ENCODE data around the gene KCND2.

DNA sequence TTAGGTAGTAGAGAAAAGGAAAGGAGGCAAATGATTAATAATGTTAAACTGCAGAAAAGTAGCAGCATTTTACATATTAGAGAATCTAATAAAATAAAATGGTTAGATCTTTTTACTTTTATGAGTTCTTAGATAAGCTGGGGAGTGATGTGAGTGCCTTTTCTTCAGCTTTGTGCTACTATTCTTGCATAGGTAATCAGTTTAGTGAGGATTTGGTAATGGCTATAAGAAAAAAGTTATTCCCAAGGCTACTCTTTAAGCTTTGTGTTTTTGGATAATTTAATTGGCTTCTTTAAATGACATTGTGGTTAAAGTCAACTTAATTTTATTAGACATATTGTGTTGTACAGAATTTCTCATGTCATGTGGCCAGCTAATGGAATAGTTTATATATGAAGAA lies 3.7 kb downstream of the KCND2 start:
- TF ChIP-seq SIN3A (conservative IDR thresholded peaks at IDR 0.05 in 1 of 2, IDR thresholded peaks at IDR 0.05 in 1 of 2; ENCODE audit: low read depth in 1 of 2, low read length in 2 of 2) (no peak), CREB1 (IDR thresholded peaks at IDR 0.05) (no peak), EZH2 (IDR thresholded peaks at IDR 0.05; ENCODE audit: low read depth, low read length, severe bottlenecking) (no peak), POLR2AphosphoS5 (IDR thresholded peaks at IDR 0.05; ENCODE audit: low read depth, low read length) (no peak), FOSL1 (IDR thresholded peaks at IDR 0.05; ENCODE audit: insufficient read depth, low read depth, low read length) (no peak), ZNF274 (IDR thresholded peaks at IDR 0.05; ENCODE audit: borderline replicate concordance, extremely low read depth, low read length) (no peak), RFX5 (IDR thresholded peaks at IDR 0.05; ENCODE audit: borderline replicate concordance, low read depth, low read length) (no peak)
- TF ChIP-seq, protein P1, sequence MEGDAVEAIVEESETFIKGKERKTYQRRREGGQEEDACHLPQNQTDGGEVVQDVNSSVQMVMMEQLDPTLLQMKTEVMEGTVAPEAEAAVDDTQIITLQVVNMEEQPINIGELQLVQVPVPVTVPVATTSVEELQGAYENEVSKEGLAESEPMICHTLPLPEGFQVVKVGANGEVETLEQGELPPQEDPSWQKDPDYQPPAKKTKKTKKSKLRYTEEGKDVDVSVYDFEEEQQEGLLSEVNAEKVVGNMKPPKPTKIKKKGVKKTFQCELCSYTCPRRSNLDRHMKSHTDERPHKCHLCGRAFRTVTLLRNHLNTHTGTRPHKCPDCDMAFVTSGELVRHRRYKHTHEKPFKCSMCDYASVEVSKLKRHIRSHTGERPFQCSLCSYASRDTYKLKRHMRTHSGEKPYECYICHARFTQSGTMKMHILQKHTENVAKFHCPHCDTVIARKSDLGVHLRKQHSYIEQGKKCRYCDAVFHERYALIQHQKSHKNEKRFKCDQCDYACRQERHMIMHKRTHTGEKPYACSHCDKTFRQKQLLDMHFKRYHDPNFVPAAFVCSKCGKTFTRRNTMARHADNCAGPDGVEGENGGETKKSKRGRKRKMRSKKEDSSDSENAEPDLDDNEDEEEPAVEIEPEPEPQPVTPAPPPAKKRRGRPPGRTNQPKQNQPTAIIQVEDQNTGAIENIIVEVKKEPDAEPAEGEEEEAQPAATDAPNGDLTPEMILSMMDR (IDR thresholded peaks at IDR 0.05; ENCODE audit: control extremely low read depth in 1 of 3, insufficient read depth in 1 of 3, low read depth in 1 of 3, low read length in 3 of 3): no peak
- TF ChIP-seq, protein P2, sequence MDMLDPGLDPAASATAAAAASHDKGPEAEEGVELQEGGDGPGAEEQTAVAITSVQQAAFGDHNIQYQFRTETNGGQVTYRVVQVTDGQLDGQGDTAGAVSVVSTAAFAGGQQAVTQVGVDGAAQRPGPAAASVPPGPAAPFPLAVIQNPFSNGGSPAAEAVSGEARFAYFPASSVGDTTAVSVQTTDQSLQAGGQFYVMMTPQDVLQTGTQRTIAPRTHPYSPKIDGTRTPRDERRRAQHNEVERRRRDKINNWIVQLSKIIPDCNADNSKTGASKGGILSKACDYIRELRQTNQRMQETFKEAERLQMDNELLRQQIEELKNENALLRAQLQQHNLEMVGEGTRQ (IDR thresholded peaks at IDR 0.05; ENCODE audit: low read length): no peak
